OCI-LY3 (cell line): Measurements from ENCODE around the gene MGA.

Source experiments
- EZH2phosphoT487 ChIP-seq: fragments of 200-600 bp; shearing (Covaris generic); IDR thresholded peaks from 2 replicates; pipeline ENCODE4 v1.6.1; 2018; ENCODE audit warnings: antibody characterized with exemption, mixed run types, low read depth
- TF ChIP-seq, protein P1 (sequence below): fragments of 200-600, 300-600 bp; sonication (generic); IDR thresholded peaks from 2 replicates; pipeline ENCODE4 v1.5.1; 2014; ENCODE audit warnings: antibody characterized with exemption, low read length, low read depth

DNA sequence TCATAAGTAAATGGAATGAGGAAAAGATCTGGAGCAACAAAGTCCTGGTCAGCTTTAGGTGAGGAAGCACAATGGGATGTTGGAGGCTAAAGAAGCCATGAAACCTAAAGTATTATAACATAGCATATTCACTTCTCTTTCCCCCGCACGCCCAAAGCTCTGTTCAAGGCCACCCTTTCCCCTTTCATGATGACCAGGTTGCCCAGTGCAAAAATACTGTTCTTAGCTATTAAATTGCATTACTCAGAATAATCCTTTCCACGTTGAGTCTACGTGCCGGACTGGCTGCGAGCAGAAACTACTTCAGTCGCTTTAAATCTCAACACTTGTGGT, 113.5 kb downstream of the MGA start:
- TF ChIP-seq, protein P1, sequence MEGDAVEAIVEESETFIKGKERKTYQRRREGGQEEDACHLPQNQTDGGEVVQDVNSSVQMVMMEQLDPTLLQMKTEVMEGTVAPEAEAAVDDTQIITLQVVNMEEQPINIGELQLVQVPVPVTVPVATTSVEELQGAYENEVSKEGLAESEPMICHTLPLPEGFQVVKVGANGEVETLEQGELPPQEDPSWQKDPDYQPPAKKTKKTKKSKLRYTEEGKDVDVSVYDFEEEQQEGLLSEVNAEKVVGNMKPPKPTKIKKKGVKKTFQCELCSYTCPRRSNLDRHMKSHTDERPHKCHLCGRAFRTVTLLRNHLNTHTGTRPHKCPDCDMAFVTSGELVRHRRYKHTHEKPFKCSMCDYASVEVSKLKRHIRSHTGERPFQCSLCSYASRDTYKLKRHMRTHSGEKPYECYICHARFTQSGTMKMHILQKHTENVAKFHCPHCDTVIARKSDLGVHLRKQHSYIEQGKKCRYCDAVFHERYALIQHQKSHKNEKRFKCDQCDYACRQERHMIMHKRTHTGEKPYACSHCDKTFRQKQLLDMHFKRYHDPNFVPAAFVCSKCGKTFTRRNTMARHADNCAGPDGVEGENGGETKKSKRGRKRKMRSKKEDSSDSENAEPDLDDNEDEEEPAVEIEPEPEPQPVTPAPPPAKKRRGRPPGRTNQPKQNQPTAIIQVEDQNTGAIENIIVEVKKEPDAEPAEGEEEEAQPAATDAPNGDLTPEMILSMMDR = no peak
- TF ChIP-seq EZH2phosphoT487 = no peak
